ENCODE measurements around the gene PLPP3.
"Not testable (repeated sequence)": the region's sequence is repeated elsewhere in the genome, so short reads cannot be mapped to it uniquely, and the experiment has no call there.

Gene PLPP3

GRCh38 chr1:56578963-56579875, at the start of gene PLPP3:
Gene PLPP3, minus strand, starts transcription at chr1:56579563. Its CDS starts 547 bp downstream, at chr1:56579016.
- DNase-seq (ENCODE audit: low read depth) = peak; percentile 93
- H3K4me3 ChIP-seq (ENCODE audit: control insufficient read depth, low read depth, low read length) = peak within 1 kb of the TSS; percentile 91
- TF ChIP-seq, protein P1, sequence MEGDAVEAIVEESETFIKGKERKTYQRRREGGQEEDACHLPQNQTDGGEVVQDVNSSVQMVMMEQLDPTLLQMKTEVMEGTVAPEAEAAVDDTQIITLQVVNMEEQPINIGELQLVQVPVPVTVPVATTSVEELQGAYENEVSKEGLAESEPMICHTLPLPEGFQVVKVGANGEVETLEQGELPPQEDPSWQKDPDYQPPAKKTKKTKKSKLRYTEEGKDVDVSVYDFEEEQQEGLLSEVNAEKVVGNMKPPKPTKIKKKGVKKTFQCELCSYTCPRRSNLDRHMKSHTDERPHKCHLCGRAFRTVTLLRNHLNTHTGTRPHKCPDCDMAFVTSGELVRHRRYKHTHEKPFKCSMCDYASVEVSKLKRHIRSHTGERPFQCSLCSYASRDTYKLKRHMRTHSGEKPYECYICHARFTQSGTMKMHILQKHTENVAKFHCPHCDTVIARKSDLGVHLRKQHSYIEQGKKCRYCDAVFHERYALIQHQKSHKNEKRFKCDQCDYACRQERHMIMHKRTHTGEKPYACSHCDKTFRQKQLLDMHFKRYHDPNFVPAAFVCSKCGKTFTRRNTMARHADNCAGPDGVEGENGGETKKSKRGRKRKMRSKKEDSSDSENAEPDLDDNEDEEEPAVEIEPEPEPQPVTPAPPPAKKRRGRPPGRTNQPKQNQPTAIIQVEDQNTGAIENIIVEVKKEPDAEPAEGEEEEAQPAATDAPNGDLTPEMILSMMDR (IDR thresholded peaks at IDR 0.05; ENCODE audit: control insufficient read depth, insufficient read depth, low read depth, low read length, missing control alignments) = peak; percentile 28

- TF ChIP-seq, protein P1 (IDR thresholded peaks at IDR 0.05; ENCODE audit: control insufficient read depth, insufficient read depth, low read depth, low read length, missing control alignments) = no peak
- no peak for DNase-seq (ENCODE audit: low read depth)
- H3K4me3 ChIP-seq (ENCODE audit: control insufficient read depth, low read depth, low read length) = no peak overlapping the region
Observed at GRCh38 chr1:56627636-56628039, 48.3 kb upstream of the PLPP3 start.

GRCh38 chr1:56627019-56627635, 47.8 kb upstream of the PLPP3 start:
- TF ChIP-seq, protein P1 (IDR thresholded peaks at IDR 0.05; ENCODE audit: control insufficient read depth, insufficient read depth, low read depth, low read length, missing control alignments) = no peak
- H3K4me3 ChIP-seq (ENCODE audit: control insufficient read depth, low read depth, low read length) = no peak overlapping the region
- no peak for DNase-seq (ENCODE audit: low read depth)

- peak; percentile 35 for DNase-seq (ENCODE audit: low read depth)
- TF ChIP-seq, protein P1 (IDR thresholded peaks at IDR 0.05; ENCODE audit: control insufficient read depth, insufficient read depth, low read depth, low read length, missing control alignments) = no peak
- no peak overlapping the region for H3K4me3 ChIP-seq (ENCODE audit: control insufficient read depth, low read depth, low read length)
Observed at GRCh38 chr1:56626546-56626945, 47.2 kb upstream of the PLPP3 start.

- no peak for DNase-seq (ENCODE audit: low read depth)
- TF ChIP-seq, protein P1 (IDR thresholded peaks at IDR 0.05; ENCODE audit: control insufficient read depth, insufficient read depth, low read depth, low read length, missing control alignments) = no peak
Observed at GRCh38 chr1:56625819-56626440, 46.6 kb upstream of the PLPP3 start.

GRCh38 chr1:56617141-56617540, 37.8 kb upstream of the PLPP3 start:
- no peak overlapping the region for H3K4me3 ChIP-seq (ENCODE audit: control insufficient read depth, low read depth, low read length)
- TF ChIP-seq, protein P1 (IDR thresholded peaks at IDR 0.05; ENCODE audit: control insufficient read depth, insufficient read depth, low read depth, low read length, missing control alignments) = no peak
- DNase-seq (ENCODE audit: low read depth) = no peak

More at GRCh38 chr1:56625819-56626440, 46.6 kb upstream of the PLPP3 start:
- no peak overlapping the region for H3K4me3 ChIP-seq (ENCODE audit: control insufficient read depth, low read depth, low read length)

GRCh38 chr1:56610770-56611169, 31.4 kb upstream of the PLPP3 start:
- not testable (repeated sequence) for DNase-seq (ENCODE audit: low read depth); H3K4me3 ChIP-seq (ENCODE audit: control insufficient read depth, low read depth, low read length)

DNA sequence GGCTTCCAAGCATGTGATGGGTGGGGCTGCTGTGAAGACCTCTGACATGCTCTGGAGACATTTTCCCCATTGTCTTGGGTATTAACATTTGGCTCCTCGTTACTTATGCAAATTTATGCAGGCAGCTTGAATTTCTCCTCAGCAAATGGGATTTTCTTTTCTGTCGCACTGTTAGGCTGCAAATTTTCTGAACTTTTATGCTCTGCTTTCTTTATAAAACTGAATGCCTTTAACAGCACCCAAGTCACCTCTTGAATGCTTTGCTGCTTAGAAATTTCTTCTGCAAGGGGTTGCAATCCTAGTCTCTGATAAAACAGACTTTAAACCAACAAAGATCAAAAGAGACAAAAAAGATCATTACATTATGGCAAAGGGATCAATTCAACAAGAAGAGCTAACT, 30.7 kb upstream of the PLPP3 start:
- not testable (repeated sequence) for H3K4me3 ChIP-seq (ENCODE audit: control insufficient read depth, low read depth, low read length); DNase-seq (ENCODE audit: low read depth)

GRCh38 chr1:56595397-56596191, 16.2 kb upstream of the PLPP3 start:
- H3K4me3 ChIP-seq (ENCODE audit: control insufficient read depth, low read depth, low read length); DNase-seq (ENCODE audit: low read depth): not testable (repeated sequence)

Measured in AG09309 (cell line).